ENCODE results near the gene TAPT1. TPM values are rescaled to one million over a fixed set of nuclear protein-coding genes. Genes with fewer than 3 reads are reported as not detected.

Gene TAPT1
- total RNA-seq, 2 donors from 2014 or later: 32.3 to 35.2 TPM

- intact Hi-C loops (cut with DNase I): no loop called here
- no peak for TF ChIP-seq CTCF (IDR thresholded peaks at IDR 0.05)
Observed at GRCh38 chr4:16122784-16123183, 103.5 kb downstream of the TAPT1 start.

DNA sequence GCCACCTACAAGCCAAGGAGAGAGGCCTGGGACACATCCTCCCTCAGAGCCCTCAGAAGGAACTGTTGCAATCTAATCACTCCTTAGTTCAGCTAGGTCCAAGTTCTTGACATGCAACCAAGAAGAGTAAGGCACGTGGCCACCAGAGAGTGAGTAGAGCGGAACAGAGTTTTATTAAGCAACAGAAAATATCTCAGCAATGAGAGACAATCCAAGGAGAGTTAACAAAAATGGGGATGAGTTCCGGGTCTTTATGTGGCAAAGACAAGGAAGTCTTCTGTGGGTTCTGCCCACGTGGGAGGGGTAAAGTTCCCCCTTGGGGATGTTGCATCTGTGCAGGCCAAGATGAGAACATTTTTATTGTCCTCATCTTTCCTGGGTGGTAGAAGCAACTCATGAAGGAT, 104.0 kb downstream of the TAPT1 start:
- H3K9me3 ChIP-seq: no peaks in the 10 kb centered on the region
- no peak for TF ChIP-seq CTCF (IDR thresholded peaks at IDR 0.05)

More at GRCh38 chr4:16122784-16123183, 103.5 kb downstream of the TAPT1 start:
- no peak for DNase-seq
- no peaks in the 10 kb centered on the region for H3K4me1 ChIP-seq
- no peak overlapping the region for H3K4me3 ChIP-seq
- H3K27me3 ChIP-seq: no peaks in the 10 kb centered on the region
- H3K9ac ChIP-seq (ENCODE audit: low read depth in 2 of 2, low read length in 2 of 2): no peak overlapping the region
- no peaks in the 10 kb centered on the region for H3K9me3 ChIP-seq
- H3K27ac ChIP-seq: no peak overlapping the region
- H3K36me3 ChIP-seq: no peaks in the 10 kb centered on the region

GRCh38 chr4:16120720-16121119, 105.6 kb downstream of the TAPT1 start:
- intact Hi-C loops (cut with DNase I): no loop called here

More for the DNA sequence above, 104.0 kb downstream of the TAPT1 start:
- Histone ChIP-seq H3K9ac (ENCODE audit: low read depth in 2 of 2, low read length in 2 of 2) (no peak overlapping the region), H3K36me3 (no peaks in the 10 kb centered on the region), H3K4me3 (no peak overlapping the region), H3K27ac (no peak overlapping the region), H3K27me3 (no peaks in the 10 kb centered on the region), H3K4me1 (no peaks in the 10 kb centered on the region)
- intact Hi-C loops (cut with DNase I): no loop called here
- DNase-seq: peak; percentile 9

DNA sequence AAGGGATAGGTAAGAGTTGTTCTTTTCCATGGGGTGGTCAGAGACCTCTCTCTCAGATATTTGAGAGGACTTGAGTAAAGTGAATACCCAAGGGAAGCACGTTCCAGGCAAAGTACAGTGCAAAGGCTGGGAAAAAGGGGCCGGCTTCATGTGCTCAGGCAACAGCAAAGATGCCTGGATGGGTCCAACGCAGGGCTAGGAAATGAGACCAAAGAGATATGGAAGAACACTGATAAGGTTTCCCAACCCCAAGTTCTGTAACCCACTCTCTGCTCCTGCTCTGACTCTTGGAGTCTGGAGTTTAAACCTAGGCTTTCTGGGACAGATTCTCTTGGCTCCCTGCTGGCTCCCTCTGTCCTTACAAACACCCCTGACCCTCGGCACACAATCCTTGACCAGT, 106.3 kb downstream of the TAPT1 start:
- H3K4me1 ChIP-seq: no peaks in the 10 kb centered on the region

More at GRCh38 chr4:16120720-16121119, 105.6 kb downstream of the TAPT1 start:
- Histone ChIP-seq H3K27me3 (no peaks in the 10 kb centered on the region), H3K9me3 (no peaks in the 10 kb centered on the region), H3K4me3 (no peak overlapping the region), H3K9ac (ENCODE audit: low read depth in 2 of 2, low read length in 2 of 2) (no peak overlapping the region), H3K27ac (no peak overlapping the region), H3K36me3 (no peaks in the 10 kb centered on the region), H3K4me1 (no peaks in the 10 kb centered on the region)
- peak; percentile 13 for DNase-seq
- TF ChIP-seq CTCF (IDR thresholded peaks at IDR 0.05): no peak

DNA sequence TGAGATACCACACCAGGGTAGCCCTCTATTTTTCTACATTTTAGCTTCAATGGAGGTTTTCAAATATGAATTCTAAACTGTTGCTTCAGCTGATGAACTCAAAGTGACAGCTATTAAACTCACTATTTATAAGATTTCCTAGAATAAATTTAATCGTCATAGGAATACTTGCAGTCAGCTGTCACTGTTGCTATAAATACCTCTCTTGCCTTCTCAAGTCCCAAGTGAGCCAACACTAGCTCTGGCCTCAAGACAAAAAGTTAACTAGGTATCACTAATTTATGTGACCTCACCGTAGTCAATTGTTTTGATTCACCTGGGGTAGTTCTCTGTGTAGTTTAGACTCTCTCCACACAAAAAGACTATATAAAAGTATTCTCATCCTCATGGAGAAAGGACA, 108.2 kb downstream of the TAPT1 start:
- TF ChIP-seq CTCF (IDR thresholded peaks at IDR 0.05): no peak
- Histone ChIP-seq H3K9me3 (no peaks in the 10 kb centered on the region), H3K36me3 (no peaks in the 10 kb centered on the region), H3K4me3 (no peak overlapping the region), H3K27ac (no peak overlapping the region), H3K4me1 (no peaks in the 10 kb centered on the region), H3K27me3 (no peaks in the 10 kb centered on the region), H3K9ac (ENCODE audit: low read depth in 2 of 2, low read length in 2 of 2) (no peak overlapping the region)
- DNase-seq: no peak
- intact Hi-C loops (cut with DNase I): no loop called here

More for the DNA sequence above, 106.3 kb downstream of the TAPT1 start:
- H3K36me3 ChIP-seq: no peaks in the 10 kb centered on the region
- H3K4me3 ChIP-seq: no peak overlapping the region
- no peak overlapping the region for H3K27ac ChIP-seq
- TF ChIP-seq CTCF (IDR thresholded peaks at IDR 0.05): no peak
- no peak overlapping the region for H3K9ac ChIP-seq (ENCODE audit: low read depth in 2 of 2, low read length in 2 of 2)
- no peaks in the 10 kb centered on the region for H3K9me3 ChIP-seq
- intact Hi-C loops (cut with DNase I): no loop called here
- DNase-seq: peak; percentile 12
- no peaks in the 10 kb centered on the region for H3K27me3 ChIP-seq
